ENCODE measurements around the gene CLDN6. TPM values are rescaled to one million over a fixed set of nuclear protein-coding genes. Genes with fewer than 3 reads are reported as not detected.

Gene CLDN6
- total and polyA plus RNA-seq, 9 of the 15 experiments (the other 6 are each of a cell fraction or from before 2014, with no cell fraction given), result 0.22 to 0.75 (median 0.38) TPM; not detected in 3

DNA sequence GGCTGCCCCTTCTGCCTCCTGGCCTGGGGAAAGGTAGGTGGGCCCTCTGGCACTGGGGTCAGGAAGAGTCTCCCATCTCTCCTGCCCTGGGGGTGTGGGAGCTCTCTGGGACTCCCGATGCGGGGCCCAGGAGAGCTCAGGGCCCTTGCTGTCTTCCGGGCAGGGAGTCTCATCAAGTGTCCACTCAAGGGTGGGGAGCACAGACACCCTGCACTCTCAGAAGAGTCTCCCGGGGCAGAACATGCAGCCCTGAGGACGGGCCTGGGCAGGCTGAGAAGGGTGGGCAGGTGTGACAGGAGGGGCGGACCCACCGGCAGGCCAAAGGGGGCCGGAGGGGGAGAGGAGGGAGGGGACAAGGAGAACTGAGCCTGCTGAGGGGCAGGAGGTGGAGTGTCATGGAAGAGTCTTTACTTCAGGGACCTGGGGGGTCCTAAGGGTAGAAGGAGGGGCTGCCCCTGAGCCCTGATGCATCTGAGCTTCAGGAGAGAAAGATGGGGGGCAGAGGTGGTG lies 29.3 kb downstream of the CLDN6 start:
- Histone ChIP-seq H3K9ac (ENCODE audit: insufficient read depth in 1 of 2, low read depth in 2 of 2, low read length in 2 of 2) (peak overlapping the region in 1 of 2 experiments; percentile 53; a peak in 2 of 4 replicates), H3K27ac (ENCODE audit: extremely low read depth, low read depth, low read length) (no peak overlapping the region), H3K9me3 (replicated peaks; ENCODE audit: control insufficient read depth, insufficient read depth, low read depth, low read length) (no peaks in the 10 kb centered on the region), H4K20me1 (replicated peaks; ENCODE audit: control insufficient read depth, insufficient read depth, low read length) (no peaks in the 10 kb centered on the region), H3K36me3 (ENCODE audit: control insufficient read depth, insufficient read depth, low read length) (no peaks in the 10 kb centered on the region), H3K27me3 (ENCODE audit: control insufficient read depth in 2 of 2, insufficient read depth in 2 of 2, low read length in 2 of 2) (no peaks in the 10 kb centered on the region), H3K4me2 (ENCODE audit: insufficient read depth, low read length) (no peak overlapping the region), H2AFZ (ENCODE audit: low read depth, low read length) (no peak overlapping the region), H3K79me2 (ENCODE audit: control insufficient read depth, insufficient read depth, low read length) (no peaks in the 10 kb centered on the region), H3K4me3 (no peak overlapping the region), H3K4me1 (replicated peaks in 1 of 2; ENCODE audit: control insufficient read depth in 2 of 2, insufficient read depth in 2 of 2, low read length in 2 of 2) (peaks cover 3 to 54% of the 10 kb centered on the region in 2 experiments; a peak in 2 of 5 replicates), H3K9me1 (ENCODE audit: control insufficient read depth, insufficient read depth, low read length) (no peaks in the 10 kb centered on the region)
- DNase-seq (ENCODE audit: extremely low read depth in 1 of 4, low spot score in 3 of 4) (no peak), FAIRE-seq (no peak), ATAC-seq (no peak)
- in situ Hi-C loops (cut with MboI), result no loop called here
- CTCF ChIA-PET (ENCODE audit: low intra/inter-chr PET ratio), result no interaction called here
- no peak for TF ChIP-seq ZNF41 (CRISPR knock-in tag; conservative IDR thresholded peaks at IDR 0.05)
- no peak for TF ChIP-seq ZNF431 (CRISPR knock-in tag; IDR thresholded peaks at IDR 0.05)
- TF ChIP-seq ZNF695 (CRISPR knock-in tag; IDR thresholded peaks at IDR 0.05), result no peak
- TF ChIP-seq DMBX1 (CRISPR knock-in tag; IDR thresholded peaks at IDR 0.05; ENCODE audit: borderline replicate concordance), result no peak
- TF ChIP-seq KLF10 (CRISPR knock-in tag; IDR thresholded peaks at IDR 0.05), result no peak
- TF ChIP-seq, protein P1, sequence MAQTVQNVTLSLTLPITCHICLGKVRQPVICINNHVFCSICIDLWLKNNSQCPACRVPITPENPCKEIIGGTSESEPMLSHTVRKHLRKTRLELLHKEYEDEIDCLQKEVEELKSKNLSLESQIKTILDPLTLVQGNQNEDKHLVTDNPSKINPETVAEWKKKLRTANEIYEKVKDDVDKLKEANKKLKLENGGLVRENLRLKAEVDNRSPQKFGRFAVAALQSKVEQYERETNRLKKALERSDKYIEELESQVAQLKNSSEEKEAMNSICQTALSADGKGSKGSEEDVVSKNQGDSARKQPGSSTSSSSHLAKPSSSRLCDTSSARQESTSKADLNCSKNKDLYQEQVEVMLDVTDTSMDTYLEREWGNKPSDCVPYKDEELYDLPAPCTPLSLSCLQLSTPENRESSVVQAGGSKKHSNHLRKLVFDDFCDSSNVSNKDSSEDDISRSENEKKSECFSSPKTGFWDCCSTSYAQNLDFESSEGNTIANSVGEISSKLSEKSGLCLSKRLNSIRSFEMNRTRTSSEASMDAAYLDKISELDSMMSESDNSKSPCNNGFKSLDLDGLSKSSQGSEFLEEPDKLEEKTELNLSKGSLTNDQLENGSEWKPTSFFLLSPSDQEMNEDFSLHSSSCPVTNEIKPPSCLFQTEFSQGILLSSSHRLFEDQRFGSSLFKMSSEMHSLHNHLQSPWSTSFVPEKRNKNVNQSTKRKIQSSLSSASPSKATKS (CRISPR knock-in tag; IDR thresholded peaks at IDR 0.05), result no peak
- TF ChIP-seq RBM34 (IDR thresholded peaks at IDR 0.05; ENCODE audit: borderline replicate concordance, insufficient read depth, low read length), result no peak
- TF ChIP-seq, protein P2, sequence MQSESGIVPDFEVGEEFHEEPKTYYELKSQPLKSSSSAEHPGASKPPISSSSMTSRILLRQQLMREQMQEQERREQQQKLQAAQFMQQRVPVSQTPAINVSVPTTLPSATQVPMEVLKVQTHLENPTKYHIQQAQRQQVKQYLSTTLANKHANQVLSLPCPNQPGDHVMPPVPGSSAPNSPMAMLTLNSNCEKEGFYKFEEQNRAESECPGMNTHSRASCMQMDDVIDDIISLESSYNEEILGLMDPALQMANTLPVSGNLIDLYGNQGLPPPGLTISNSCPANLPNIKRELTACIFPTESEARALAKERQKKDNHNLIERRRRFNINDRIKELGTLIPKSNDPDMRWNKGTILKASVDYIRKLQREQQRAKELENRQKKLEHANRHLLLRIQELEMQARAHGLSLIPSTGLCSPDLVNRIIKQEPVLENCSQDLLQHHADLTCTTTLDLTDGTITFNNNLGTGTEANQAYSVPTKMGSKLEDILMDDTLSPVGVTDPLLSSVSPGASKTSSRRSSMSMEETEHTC (IDR thresholded peaks at IDR 0.05), result no peak
- POLR2A ChIA-PET, result interaction anchor here (0.8 kb wide), 1 partner anchor 19 kb away, joined by 3 read pairs; no protein-coding TSS in a partner anchor
- WGBS (ENCODE audit: insufficient coverage, low coverage, missing lambda C conversion rate), result 26% methylated on average over 6 of the region's 8 CpGs
- BruUV-seq (replicated peaks), result no TSS peak
- intact Hi-C loops (cut with micrococcal nuclease), result no loop called here

Data from K562 (cell line).